Neutrophil (primary cell): Measurements from ENCODE around the gene SPAG9.

Experiments
- H3K27ac ChIP-seq: fragments of 200-600 bp; sonication (generic); 2 replicates; pipeline ENCODE4 v1.5.1; 2016; ENCODE audit warnings: mild to moderate bottlenecking, moderate library complexity
- H3K27me3 ChIP-seq: fragments of 200-600 bp; sonication (generic); 2 replicates; pipeline ENCODE4 v1.6.0; 2016; ENCODE audit warnings: mild to moderate bottlenecking
- H3K36me3 ChIP-seq: fragments of 200-600 bp; sonication (generic); 2 replicates; pipeline ENCODE4 v1.5.1; 2017
- H3K4me1 ChIP-seq, 2 experiments: fragments of 200-600 bp in 1 of 2; sonication (generic) in 1 of 2; 1 replicate in 1 of 2; 2 replicates in 1 of 2; pipeline versions ENCODE4 v1.5.1 to v1.6.1; 2013 to 2016; ENCODE audit warnings: low read depth in 1 of 2, low read length in 1 of 2, mild to moderate bottlenecking in 1 of 2, moderate library complexity in 1 of 2; ENCODE audit not compliant: control insufficient read depth in 1 of 2, insufficient read depth in 1 of 2
- H3K4me3 ChIP-seq, 2 experiments: fragments of 200-600 bp in 1 of 2; sonication (generic) in 1 of 2; 1 replicate in 1 of 2; 2 replicates in 1 of 2; pipeline ENCODE4 v1.5.1; 2013 to 2016; ENCODE audit warnings: low read depth in 1 of 2, low read length in 1 of 2, mild to moderate bottlenecking in 1 of 2, moderate library complexity in 1 of 2
- H3K9me3 ChIP-seq: fragments of 200-600 bp; sonication (generic); 2 replicates; pipeline ENCODE4 v1.5.1; 2016
- CTCF ChIP-seq: fragments of 200-600 bp; sonication (generic); IDR thresholded peaks from 2 replicates; pipeline ENCODE4 v1.5.1; 2016; ENCODE audit warnings: antibody characterized with exemption

SPAG9 gene

GRCh38 chr17:50917418-50917743 is 203.3 kb downstream of the SPAG9 start:
- Histone ChIP-seq H3K27me3 (no peaks in the 10 kb centered on the region), H3K36me3 (no peaks in the 10 kb centered on the region), H3K4me3 (no peak overlapping the region), H3K9me3 (no peaks in the 10 kb centered on the region), H3K4me1 (peaks cover 56 to 66% of the 10 kb centered on the region in 2 experiments), H3K27ac (peak overlapping the region; percentile 87)
- TF ChIP-seq CTCF: no peak

GRCh38 chr17:50916708-50917417 is 203.8 kb downstream of the SPAG9 start:
- no peak for TF ChIP-seq CTCF
- Histone ChIP-seq H3K36me3 (no peaks in the 10 kb centered on the region), H3K27me3 (no peaks in the 10 kb centered on the region), H3K4me3 (no peak overlapping the region), H3K9me3 (no peaks in the 10 kb centered on the region), H3K27ac (peak overlapping the region; percentile 7), H3K4me1 (peaks cover 57 to 66% of the 10 kb centered on the region in 2 experiments)

- Histone ChIP-seq H3K27ac (no peak overlapping the region), H3K36me3 (no peaks in the 10 kb centered on the region), H3K27me3 (no peaks in the 10 kb centered on the region), H3K4me3 (no peak overlapping the region), H3K4me1 (peaks cover 57 to 66% of the 10 kb centered on the region in 2 experiments), H3K9me3 (no peaks in the 10 kb centered on the region)
- TF ChIP-seq CTCF: no peak
These were observed 204.5 kb downstream of the SPAG9 start for GRCh38 chr17:50916026-50916707.

GRCh38 chr17:50914505-50915063 is 206.1 kb downstream of the SPAG9 start:
- Histone ChIP-seq H3K27me3 (no peaks in the 10 kb centered on the region), H3K4me1 (peaks cover 57 to 66% of the 10 kb centered on the region in 2 experiments)
- TF ChIP-seq CTCF: no peak

GRCh38 chr17:50913120-50913519 is 207.5 kb downstream of the SPAG9 start:
- Histone ChIP-seq H3K36me3 (no peaks in the 10 kb centered on the region), H3K4me1 (peaks cover 57 to 66% of the 10 kb centered on the region in 2 experiments), H3K27me3 (no peaks in the 10 kb centered on the region), H3K4me3 (no peak overlapping the region), H3K9me3 (no peaks in the 10 kb centered on the region), H3K27ac (peak overlapping the region; percentile 95)
- no peak for TF ChIP-seq CTCF

More at GRCh38 chr17:50914505-50915063, 206.1 kb downstream of the SPAG9 start:
- no peaks in the 10 kb centered on the region for H3K9me3 ChIP-seq
- no peaks in the 10 kb centered on the region for H3K36me3 ChIP-seq
- H3K27ac ChIP-seq: no peak overlapping the region
- H3K4me3 ChIP-seq: no peak overlapping the region
